Hematopoietic multipotent progenitor cell (in vitro differentiated cells): Measurements from ENCODE around the gene BTK. TPM values are rescaled to one million over a fixed set of nuclear protein-coding genes. Genes with fewer than 3 reads are reported as not detected.

Experiments used
- DNase-seq, 3 donors: peaks; one replicate each; pipeline ENCODE4 v3.0.0-alpha.2; 2011 to 2015; ENCODE audit warnings: low read depth in 2 of 3, low spot score in 2 of 3
- total RNA-seq: library from RNA; depleted of rRNA; stranded (reverse); fragments of >200 nt; gene quantifications from one replicate; pipeline ENCODE4 v1.2.3, GENCODE V29; 2012

BTK gene
- total RNA-seq: 37.7 TPM

- DNase-seq: peak in 2 of 3 donors; percentile 46 to 61
These were observed at the start of gene BTK for GRCh38 chrX:101385795-101386541. Gene BTK (minus strand): TSS chrX:101386191. CDS start chrX:101375284, 10,907 bp downstream.

GRCh38 chrX:101430457-101431078 is 44.6 kb upstream of the BTK start:
- DNase-seq: no peak

GRCh38 chrX:101429934-101430333 is 43.9 kb upstream of the BTK start:
- no peak for DNase-seq

- DNase-seq: no peak
These were observed 42.0 kb upstream of the BTK start for GRCh38 chrX:101427954-101428353.

GRCh38 chrX:101419489-101419888 is 33.5 kb upstream of the BTK start:
- no peak for DNase-seq

- DNase-seq: peak in 1 of 3 donors; percentile 44
These were observed 32.2 kb upstream of the BTK start for GRCh38 chrX:101417981-101418841.

- DNase-seq: no peak
These were observed 31.2 kb upstream of the BTK start for GRCh38 chrX:101417190-101417589.

- no peak for DNase-seq
These were observed 30.7 kb upstream of the BTK start for GRCh38 chrX:101416691-101417090.

- peak in 2 of 3 donors; percentile 55 to 82 for DNase-seq
These were observed 29.5 kb upstream of the BTK start for GRCh38 chrX:101415180-101416145.

GRCh38 chrX:101411984-101412383 is 26.0 kb upstream of the BTK start:
- no peak for DNase-seq

- DNase-seq: no peak
These were observed 24.5 kb upstream of the BTK start for GRCh38 chrX:101410461-101410860.

GRCh38 chrX:101409043-101409442 is 23.1 kb upstream of the BTK start:
- no peak for DNase-seq

- DNase-seq: no peak
These were observed 22.5 kb upstream of the BTK start for GRCh38 chrX:101408532-101408841.

GRCh38 chrX:101407748-101408531 is 21.9 kb upstream of the BTK start, which contains the start of the genes GLA and HNRNPH2:
Gene GLA (minus strand): TSS chrX:101407925. CDS start chrX:101407903, 22 bp downstream.
Gene HNRNPH2 (plus strand): TSS chrX:101408222. CDS start chrX:101411989, 3,767 bp downstream.
- peak; percentile 80 to 97 (median 93) for DNase-seq

- DNase-seq: peak in 1 of 3 donors; percentile 54
These were observed 21.3 kb upstream of the BTK start for GRCh38 chrX:101407167-101407747.

GRCh38 chrX:101399825-101400224 is 13.8 kb upstream of the BTK start:
- no peak for DNase-seq

GRCh38 chrX:101398694-101399093 is 12.7 kb upstream of the BTK start:
- DNase-seq: no peak

- no peak for DNase-seq
These were observed 11.8 kb upstream of the BTK start for GRCh38 chrX:101397779-101398178.

GRCh38 chrX:101395789-101396188 is 9.8 kb upstream of the BTK start:
- DNase-seq: no peak
